GM19438 (cell line): ENCODE measurements around the gene TGFBI.
A peak's percentile ranks its signal among the peaks of the same experiment; 100 is the strongest.

Experiments
- ATAC-seq: cut with Tn5 transposase; IDR thresholded peaks from one replicate; pipeline ENCODE4 v1.9.1; 2021; ENCODE audit warnings: low read depth; ENCODE audit not compliant: unreplicated experiment

Gene TGFBI

DNA sequence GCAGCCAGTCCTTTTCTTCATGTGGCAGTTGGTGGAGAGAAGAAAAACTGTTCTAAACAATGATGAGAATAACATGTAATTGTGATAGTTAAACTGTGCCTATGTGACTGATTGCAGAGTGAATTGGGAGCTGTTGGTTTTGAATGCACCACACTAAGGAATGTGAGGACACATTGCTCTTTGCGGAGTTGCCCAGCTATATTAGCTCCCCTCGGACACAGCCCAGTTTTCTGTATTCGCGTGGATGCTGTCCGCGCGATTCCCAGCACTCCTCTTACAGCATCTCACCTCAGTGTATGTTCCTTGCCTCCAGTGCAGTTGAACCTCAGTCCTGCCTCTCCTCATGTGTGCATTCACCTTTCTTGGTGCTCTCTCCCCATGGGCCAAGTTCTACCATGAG lies 32.2 kb downstream of the TGFBI start:
- no peak for ATAC-seq

- ATAC-seq: no peak
Measured at GRCh38 chr5:136061630-136062365, 33.0 kb downstream of the TGFBI start.

DNA sequence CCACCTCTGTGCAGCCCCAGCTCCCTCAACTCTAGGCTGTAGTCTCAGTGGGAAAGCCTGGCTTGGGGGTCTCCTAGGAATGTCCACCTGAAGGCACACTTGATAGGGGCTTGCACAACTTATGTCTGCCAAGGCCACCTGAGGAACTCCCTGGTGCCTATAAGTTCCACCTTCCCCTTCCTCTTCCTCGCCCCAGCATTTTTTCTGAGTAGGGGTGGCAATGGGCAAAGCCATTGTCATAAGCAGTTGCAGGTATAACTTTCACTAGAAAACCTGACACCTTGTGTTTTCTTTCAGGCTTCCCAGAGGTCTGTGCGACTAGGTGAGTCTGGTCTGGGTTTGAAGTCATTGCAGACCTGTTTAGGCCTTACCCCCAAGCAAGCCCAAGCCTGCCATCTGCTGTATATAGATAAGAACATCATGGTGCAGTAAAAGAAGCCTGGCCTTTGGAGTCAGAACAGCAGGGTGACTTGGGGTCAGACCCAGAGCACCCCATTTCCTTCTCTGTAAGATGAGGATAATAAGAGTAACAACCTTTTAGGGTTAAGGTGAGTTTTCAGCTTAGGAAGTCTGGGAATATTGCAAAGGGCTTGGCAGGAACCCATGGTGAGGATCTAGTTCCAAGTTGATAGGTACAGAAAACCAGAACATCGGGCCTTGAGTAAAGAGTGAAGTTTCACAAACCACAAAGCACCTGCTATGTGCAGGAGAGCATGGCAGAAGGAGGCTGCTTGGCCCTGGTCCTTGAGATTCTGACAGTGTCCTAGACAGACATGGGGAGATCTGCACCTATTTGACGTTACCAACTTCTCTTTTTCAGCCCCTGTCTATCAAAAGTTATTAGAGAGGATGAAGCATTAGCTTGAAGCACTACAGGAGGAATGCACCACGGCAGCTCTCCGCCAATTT lies 33.8 kb downstream of the TGFBI start:
- peak; percentile 70 for ATAC-seq

- ATAC-seq: no peak
Measured at GRCh38 chr5:136063778-136064465, 35.1 kb downstream of the TGFBI start.

DNA sequence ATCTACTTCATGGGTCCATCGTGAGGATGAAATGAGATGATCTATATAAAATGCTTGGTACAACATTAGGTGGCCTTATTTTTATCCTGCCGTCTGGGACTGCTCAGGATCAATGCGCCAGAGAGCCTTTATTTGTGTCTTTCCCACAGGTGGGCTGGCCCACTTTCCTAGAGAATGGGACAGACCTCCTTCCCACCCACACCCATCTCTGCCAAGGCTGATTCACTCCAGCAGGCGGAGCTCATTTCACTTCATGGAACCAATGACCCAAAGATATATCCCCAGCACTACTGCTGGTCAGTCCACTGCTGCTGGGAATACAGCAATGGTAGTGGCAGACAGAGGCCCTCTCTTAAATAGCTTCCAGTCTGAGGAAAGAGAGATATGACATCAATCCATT lies 35.7 kb downstream of the TGFBI start:
- ATAC-seq: no peak

DNA sequence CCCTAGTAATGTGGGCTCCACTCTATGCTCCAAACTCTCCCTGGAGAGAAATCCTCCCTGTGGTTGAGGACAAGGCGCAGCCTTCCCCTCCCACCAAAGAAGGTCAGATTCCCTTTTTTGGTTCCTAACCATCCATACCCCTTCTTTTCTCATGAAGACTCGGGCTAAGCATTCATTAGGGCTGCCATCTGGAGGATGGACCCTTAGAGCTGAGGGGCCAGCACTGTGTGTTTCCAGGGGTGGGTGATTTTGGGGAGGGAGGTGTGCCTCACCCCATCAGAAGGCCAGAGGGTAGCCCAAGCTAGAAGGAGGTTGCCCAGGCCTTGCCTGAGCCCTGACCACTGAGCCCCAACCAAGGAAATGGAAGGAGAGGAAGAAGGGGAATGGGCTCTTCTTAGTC lies 36.8 kb downstream of the TGFBI start:
- ATAC-seq: no peak

DNA sequence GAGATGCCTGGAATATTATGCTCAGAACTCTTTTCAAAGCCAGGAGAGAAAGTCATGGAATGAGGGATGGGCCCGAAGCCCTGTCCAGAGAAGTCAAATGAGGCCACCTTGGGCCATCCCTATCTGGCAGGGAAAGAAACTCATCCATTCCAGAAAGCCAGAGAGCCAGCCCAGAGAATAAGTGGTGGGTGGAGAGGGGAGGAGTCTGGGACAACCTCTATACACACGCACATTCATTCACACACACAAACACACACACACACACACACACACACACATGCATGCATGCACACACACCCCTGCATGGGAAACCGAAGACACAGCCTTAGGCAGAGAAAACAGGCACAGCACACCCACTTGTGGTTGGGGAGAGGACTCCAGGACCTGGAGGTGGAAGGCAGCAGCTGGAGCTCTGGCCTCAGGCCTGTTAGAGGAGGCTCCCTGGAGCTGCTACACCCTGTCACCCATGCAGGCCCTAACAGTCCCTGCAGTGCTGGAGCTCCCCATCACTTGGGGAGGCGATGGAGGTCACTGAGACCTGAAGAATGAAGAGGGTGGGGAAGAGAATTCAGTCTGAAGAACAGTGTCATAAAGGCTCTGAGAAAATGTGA lies 38.0 kb downstream of the TGFBI start:
- no peak for ATAC-seq

DNA sequence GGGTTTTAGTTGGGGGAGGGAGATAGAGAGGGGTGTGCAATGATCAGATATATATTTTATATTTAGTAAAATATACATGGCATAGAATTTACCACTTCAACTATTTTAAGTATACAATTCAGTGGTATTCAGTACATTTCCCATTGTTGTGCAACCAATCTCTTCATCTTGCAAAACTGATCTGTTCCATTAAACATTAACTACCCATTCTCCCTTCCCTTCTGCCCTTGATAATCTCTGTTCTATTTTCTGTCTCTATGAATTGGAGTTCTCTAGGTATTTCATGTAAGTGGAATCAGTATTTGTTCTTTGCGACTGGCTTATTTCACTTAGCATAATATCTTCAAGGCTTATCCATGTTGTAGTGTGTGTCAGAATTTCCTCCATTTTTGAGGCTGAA lies 38.6 kb downstream of the TGFBI start:
- no peak for ATAC-seq

DNA sequence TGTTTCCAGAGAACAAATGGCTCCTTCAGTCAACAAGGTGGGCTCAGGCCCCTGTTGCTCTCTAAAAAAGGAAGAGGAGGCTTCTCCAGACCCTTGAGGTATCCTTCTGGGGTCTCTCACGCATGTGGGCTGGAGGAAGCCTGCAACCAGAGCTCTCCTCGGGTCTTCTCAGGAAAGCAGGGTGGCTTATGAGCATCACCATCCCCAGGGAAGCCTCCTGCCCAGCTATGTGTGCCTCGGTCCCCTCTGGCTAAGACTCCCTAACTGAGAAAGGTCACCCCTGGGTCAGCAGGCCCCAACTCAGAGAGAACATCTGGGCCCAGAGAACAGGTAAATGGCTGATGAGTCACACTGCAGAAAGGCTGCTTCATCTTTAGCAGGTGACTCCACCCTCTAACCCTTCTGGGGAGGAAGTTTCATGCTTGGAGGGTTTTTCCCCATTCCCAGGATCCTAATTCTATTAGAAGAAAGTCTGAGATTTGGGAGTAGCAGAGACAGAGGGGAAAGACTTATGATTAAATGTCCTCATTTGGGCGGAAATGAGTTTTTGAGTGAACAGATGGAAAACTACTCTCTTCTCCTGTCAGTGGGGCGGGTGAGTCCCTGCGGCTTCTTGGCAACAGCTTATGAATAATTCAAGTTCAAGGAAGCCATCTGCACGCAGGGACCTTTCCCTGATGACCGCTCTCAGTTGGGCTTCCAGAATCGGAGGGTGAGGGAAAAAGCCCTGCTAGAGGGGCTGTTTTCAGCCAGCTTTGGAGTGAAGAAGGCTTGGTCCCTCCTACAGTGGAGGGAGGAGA lies 41.9 kb downstream of the TGFBI start:
- ATAC-seq: no peak

DNA sequence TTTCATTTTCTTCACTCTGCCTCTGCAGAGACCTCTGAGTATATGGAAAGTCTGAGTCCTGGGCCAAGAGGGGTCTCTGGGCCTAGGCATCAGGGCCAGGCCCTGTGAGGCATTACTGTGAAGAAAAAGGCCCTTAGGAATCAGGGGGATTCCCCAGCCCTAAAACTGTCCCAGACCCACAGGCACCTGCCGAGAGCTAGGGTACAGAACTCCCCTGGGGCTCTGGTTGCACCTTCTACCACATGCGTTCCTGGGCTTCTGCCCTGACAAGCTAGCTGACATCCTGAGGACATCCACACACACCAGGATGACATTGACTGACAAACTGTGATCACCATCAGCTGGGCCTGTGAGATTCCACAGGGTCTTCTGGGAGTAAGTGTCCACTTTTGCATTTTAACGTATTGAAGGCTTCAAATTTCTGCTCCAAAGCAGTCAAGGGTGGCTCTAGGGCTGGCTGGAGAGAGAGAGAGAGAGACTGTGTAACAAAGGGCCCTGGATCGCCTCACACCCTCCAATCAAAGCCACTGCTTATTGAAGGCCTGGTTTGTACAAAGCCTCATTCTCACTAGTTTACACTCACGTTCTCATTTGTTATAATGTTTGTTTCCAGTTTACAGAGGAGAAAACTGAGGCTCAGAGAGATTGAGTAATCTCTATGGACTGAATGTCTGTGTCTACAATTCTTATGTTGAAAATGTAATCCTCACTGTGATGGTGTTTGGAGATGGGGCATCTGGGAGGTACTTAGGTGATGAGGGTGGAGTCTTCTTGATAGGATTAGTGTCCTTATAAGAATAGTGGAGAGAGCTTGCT lies 45.1 kb downstream of the TGFBI start:
- ATAC-seq: peak; percentile 87

- no peak for ATAC-seq
Measured at GRCh38 chr5:136075466-136075891, 46.7 kb downstream of the TGFBI start.

- ATAC-seq: no peak
Measured at GRCh38 chr5:136076067-136076466, 47.3 kb downstream of the TGFBI start.

- ATAC-seq: no peak
Measured at GRCh38 chr5:136076881-136077445, 48.2 kb downstream of the TGFBI start.

DNA sequence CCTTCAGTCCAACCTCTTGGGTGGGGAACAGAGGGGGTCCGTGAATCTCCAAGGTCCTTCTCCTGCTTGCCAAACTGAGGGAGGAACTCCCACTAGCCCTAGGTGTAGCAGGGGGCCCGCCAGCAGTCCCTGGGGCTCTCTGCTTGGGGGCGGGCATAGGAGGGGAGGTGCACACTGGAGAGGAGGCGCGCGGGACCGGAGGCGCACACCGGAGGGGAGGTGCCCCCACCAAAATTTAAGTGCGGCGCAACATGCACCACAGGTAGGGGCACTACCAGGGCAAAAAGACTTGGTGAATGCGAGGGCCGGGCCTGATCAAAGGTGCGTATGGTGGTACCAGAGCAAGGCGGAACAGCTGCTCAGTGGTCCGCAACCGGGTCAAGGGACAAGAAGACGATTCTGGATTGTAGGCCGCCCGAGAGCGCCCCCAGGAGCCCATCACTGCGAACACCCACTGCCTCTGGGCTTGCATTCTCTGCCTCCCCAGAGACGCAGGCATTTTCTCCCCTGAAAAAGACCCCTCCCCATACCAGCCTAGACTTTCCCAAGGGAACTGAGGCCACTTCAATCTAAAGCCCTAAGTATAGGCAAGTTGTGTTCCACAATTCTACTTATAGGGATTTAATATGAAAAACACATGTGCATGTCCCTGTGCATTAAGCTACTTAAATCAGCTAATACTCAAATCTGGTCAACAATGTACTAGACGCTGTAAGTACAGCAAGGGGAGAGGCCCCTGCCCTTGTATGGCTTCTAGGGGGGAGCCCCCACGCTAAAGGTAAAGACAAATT lies 50.6 kb downstream of the TGFBI start:
- ATAC-seq: no peak

DNA sequence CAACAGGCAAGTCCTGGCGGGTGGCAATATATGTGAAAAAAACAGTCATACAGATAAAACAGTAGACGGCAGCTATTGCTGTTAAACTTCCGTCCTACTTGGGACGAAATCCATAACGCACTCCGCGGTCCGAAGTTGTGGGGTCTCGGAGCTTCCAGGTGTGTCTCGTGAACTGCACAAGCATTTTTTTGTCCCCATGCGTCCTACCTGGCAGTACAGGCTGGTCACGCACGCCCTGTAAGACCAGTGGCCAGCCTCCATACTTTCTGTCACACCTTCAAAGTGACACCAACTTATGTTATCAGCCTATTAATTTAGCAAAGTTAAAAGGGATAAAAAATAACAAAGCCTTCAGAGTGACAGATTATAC lies 51.3 kb downstream of the TGFBI start:
- peak; percentile 7 for ATAC-seq

GRCh38 chr5:136080483-136081216 lies 51.9 kb downstream of the TGFBI start:
- ATAC-seq: peak; percentile 92

GRCh38 chr5:136081217-136081591 lies 52.4 kb downstream of the TGFBI start:
- no peak for ATAC-seq
